Loucy (cell line): Measurements from ENCODE around the gene PAK1.

Source experiments
- CTCF ChIP-seq: fragments of 200-600 bp; sonication (generic); conservative IDR thresholded peaks from 2 replicates; pipeline ENCODE4 v1.5.1; 2014; ENCODE audit warnings: mild to moderate bottlenecking, antibody characterized with exemption, low read length
- EZH2phosphoT487 ChIP-seq: fragments of 200-600 bp; IDR thresholded peaks from 2 replicates; pipeline ENCODE4 v1.6.1; 2018; ENCODE audit warnings: antibody characterized with exemption, mild to moderate bottlenecking, moderate library complexity, borderline replicate concordance

- TF ChIP-seq CTCF (peak; percentile 29; the same call in 1 of the 2 replicates), EZH2phosphoT487 (no peak)
Observed at GRCh38 chr11:77413850-77414460, 59.9 kb downstream of the PAK1 start.
